H1 (cell line): ENCODE measurements around the gene KIAA0319L. TPM values are rescaled to one million over a fixed set of nuclear protein-coding genes. Genes with fewer than 3 reads are reported as not detected.

Source experiments
- RFX5 ChIP-seq: IDR thresholded peaks from 2 replicates; pipeline ENCODE4 v1.6.1; 2011; ENCODE audit warnings: low read depth, low read length, improper control_type of control experiment, borderline replicate concordance
- polyA plus RNA-seq, 7 experiments: library from polyadenylated mRNA; depleted of rRNA in 3 of 7; stranded (reverse) in 5 of 7; unstranded in 2 of 7; fragments of >200 nt in 5 of 7; fragments of 200-250 nt in 2 of 7; gene quantifications; 1 replicate in 5 of 7; 2 replicates in 1 of 7; 4 replicates in 1 of 7; pipeline versions ENCODE4 v1.2.1 to v1.2.3, GENCODE V29; 2011 to 2013; ENCODE audit warnings: missing spikeins in 2 of 7, mixed read lengths in 2 of 7
- total RNA-seq: library from RNA; stranded (reverse); fragmentation: NEBNext Ultra II Directional; extraction: Animal tissue kit (Norgen Biotek cat#: 25700); gene quantifications from 2 replicates; pipeline ENCODE4 v1.2.1, GENCODE V29; 2021

KIAA0319L gene
- total and polyA plus RNA-seq, 2 of the 8 experiments (the other 6 are each of a cell fraction or from before 2014, with no cell fraction given), result 40.1 to 55.7 TPM

DNA sequence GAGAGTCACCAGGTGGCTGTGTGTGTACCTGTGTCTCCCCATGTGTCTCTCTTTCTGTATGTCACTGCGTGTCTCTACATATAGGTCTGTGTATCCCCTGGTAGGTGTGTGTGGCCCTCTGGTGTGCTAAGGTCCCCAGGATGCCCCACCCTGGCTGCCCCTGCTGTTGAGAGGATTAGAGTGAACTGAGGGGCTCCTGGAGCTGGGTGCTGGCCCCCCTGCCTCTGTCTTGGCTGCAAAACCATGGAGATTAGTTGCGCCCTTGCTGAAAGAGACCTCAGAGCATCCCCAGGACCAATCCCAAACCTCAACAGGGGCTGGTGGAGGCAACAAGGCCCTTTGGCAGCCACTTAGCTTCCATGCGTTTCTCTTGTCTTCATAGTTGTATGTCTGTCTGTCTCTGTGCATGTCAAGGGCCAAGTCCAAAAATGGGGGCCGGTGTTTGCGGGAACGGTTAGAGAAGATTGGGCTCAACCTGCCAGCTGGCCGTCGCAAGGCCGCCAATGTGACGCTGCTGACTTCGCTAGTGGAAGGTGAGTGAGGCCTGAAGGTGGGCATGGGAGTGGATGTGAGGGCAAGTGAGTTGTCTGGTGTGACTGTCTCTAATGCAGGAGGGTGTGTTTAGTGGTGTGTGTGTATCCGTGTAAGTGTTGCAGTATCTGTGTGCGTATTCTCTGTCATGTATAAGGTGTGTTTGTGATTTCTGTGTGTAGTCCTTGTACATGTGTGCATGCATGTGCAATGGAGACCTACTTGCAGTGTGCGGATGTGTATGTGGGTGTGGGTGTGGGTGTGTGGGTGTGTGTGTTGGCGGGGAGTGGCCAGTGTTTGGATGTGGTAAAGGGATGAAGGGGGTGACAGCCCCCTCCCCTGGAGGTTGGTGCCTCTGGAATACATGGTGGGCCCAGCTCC, 32.6 kb upstream of the KIAA0319L start (continued):
- TF ChIP-seq RFX5, result no peak
